H7 (cell line): ENCODE results near the gene SDK1. TPM values are rescaled to one million over a fixed set of nuclear protein-coding genes. Genes with fewer than 3 reads are reported as not detected.
"Not testable (repeated sequence)": the region's sequence is repeated elsewhere in the genome, so short reads cannot be mapped to it uniquely, and the experiment has no call there.

Experiments used
- DNase-seq: peaks from one replicate; pipeline ENCODE4 v3.0.0; 2012
- H3K27me3 ChIP-seq: 2 replicates; pipeline ENCODE4 v1.6.0; 2011; ENCODE audit warnings: mild to moderate bottlenecking, low read length; ENCODE audit not compliant: control insufficient read depth, insufficient read depth
- H3K36me3 ChIP-seq: replicated peaks from 2 replicates; pipeline ENCODE4 v1.5.1; 2011; ENCODE audit warnings: low read length; ENCODE audit not compliant: control insufficient read depth, insufficient read depth
- H3K4me3 ChIP-seq: 2 replicates; pipeline ENCODE4 v1.5.1; 2011; ENCODE audit warnings: low read depth, mild to moderate bottlenecking, control low read depth, low read length, moderate library complexity; ENCODE audit not compliant: insufficient read depth
- total RNA-seq: library from RNA; depleted of rRNA; stranded (reverse); fragments of >200 nt; shearing (Covaris generic); gene quantifications from 2 replicates; pipeline ENCODE4 v1.2.3, GENCODE V29; 2014

The SDK1 gene
- total RNA-seq, 1 experiment from 2014 or later: 2.4 TPM

- Histone ChIP-seq H3K27me3 (no peaks in the 10 kb centered on the region), H3K36me3 (no peaks in the 10 kb centered on the region), H3K4me3 (no peak overlapping the region)
- peak; percentile 25 for DNase-seq
Observed at GRCh38 chr7:3683546-3684539, 382.8 kb downstream of the SDK1 start.

- Histone ChIP-seq H3K4me3 (no peak overlapping the region), H3K27me3 (no peaks in the 10 kb centered on the region), H3K36me3 (no peaks in the 10 kb centered on the region)
- no peak for DNase-seq
Observed at GRCh38 chr7:3688071-3688470, 387.0 kb downstream of the SDK1 start.

GRCh38 chr7:3688842-3689241 is 387.8 kb downstream of the SDK1 start:
- H3K27me3 ChIP-seq: no peaks in the 10 kb centered on the region
- H3K36me3 ChIP-seq: no peaks in the 10 kb centered on the region
- no peak for DNase-seq
- H3K4me3 ChIP-seq: no peak overlapping the region

- Histone ChIP-seq H3K4me3 (no peak overlapping the region), H3K27me3 (no peaks in the 10 kb centered on the region), H3K36me3 (no peaks in the 10 kb centered on the region)
- DNase-seq: peak; percentile 22
Observed at GRCh38 chr7:3691478-3692158, 390.6 kb downstream of the SDK1 start.

GRCh38 chr7:3695602-3696001 is 394.6 kb downstream of the SDK1 start:
- no peaks in the 10 kb centered on the region for H3K27me3 ChIP-seq
- DNase-seq: no peak
- no peaks in the 10 kb centered on the region for H3K36me3 ChIP-seq
- no peak overlapping the region for H3K4me3 ChIP-seq

GRCh38 chr7:3696113-3696512 is 395.1 kb downstream of the SDK1 start:
- no peak overlapping the region for H3K4me3 ChIP-seq
- DNase-seq: no peak
- H3K36me3 ChIP-seq: no peaks in the 10 kb centered on the region
- H3K27me3 ChIP-seq: no peaks in the 10 kb centered on the region

- no peaks in the 10 kb centered on the region for H3K36me3 ChIP-seq
- no peak overlapping the region for H3K4me3 ChIP-seq
Observed at GRCh38 chr7:3697472-3697871, 396.4 kb downstream of the SDK1 start.

GRCh38 chr7:3705258-3705657 is 404.2 kb downstream of the SDK1 start:
- DNase-seq: no peak

More at GRCh38 chr7:3697472-3697871, 396.4 kb downstream of the SDK1 start:
- H3K27me3 ChIP-seq: no peaks in the 10 kb centered on the region
- DNase-seq: no peak

GRCh38 chr7:3706091-3706490 is 405.0 kb downstream of the SDK1 start:
- H3K27me3 ChIP-seq, H3K36me3 ChIP-seq, H3K4me3 ChIP-seq, DNase-seq: not testable (repeated sequence)

More at GRCh38 chr7:3705258-3705657, 404.2 kb downstream of the SDK1 start:
- H3K36me3 ChIP-seq: no peaks in the 10 kb centered on the region
- no peaks in the 10 kb centered on the region for H3K27me3 ChIP-seq
- no peak overlapping the region for H3K4me3 ChIP-seq

GRCh38 chr7:3710122-3710521 is 409.1 kb downstream of the SDK1 start:
- no peaks in the 10 kb centered on the region for H3K36me3 ChIP-seq
- no peaks in the 10 kb centered on the region for H3K27me3 ChIP-seq
- no peak for DNase-seq
- H3K4me3 ChIP-seq: no peak overlapping the region

GRCh38 chr7:3710531-3710930 is 409.5 kb downstream of the SDK1 start:
- DNase-seq: no peak
- Histone ChIP-seq H3K36me3 (no peaks in the 10 kb centered on the region), H3K4me3 (no peak overlapping the region), H3K27me3 (no peaks in the 10 kb centered on the region)

- no peak for DNase-seq
- H3K36me3 ChIP-seq: no peaks in the 10 kb centered on the region
Observed at GRCh38 chr7:3712841-3713240, 411.8 kb downstream of the SDK1 start.

GRCh38 chr7:3721422-3721821 is 420.4 kb downstream of the SDK1 start:
- no peaks in the 10 kb centered on the region for H3K36me3 ChIP-seq
- no peak for DNase-seq
- no peak overlapping the region for H3K4me3 ChIP-seq
- H3K27me3 ChIP-seq: no peaks in the 10 kb centered on the region

More at GRCh38 chr7:3712841-3713240, 411.8 kb downstream of the SDK1 start:
- Histone ChIP-seq H3K4me3 (no peak overlapping the region), H3K27me3 (no peaks in the 10 kb centered on the region)

- Histone ChIP-seq H3K4me3 (no peak overlapping the region), H3K27me3 (no peaks in the 10 kb centered on the region), H3K36me3 (no peaks in the 10 kb centered on the region)
- DNase-seq: peak; percentile 78
Observed at GRCh38 chr7:3722396-3722922, 421.4 kb downstream of the SDK1 start.
